ENCODE results near the gene ZNF460.

DNA sequence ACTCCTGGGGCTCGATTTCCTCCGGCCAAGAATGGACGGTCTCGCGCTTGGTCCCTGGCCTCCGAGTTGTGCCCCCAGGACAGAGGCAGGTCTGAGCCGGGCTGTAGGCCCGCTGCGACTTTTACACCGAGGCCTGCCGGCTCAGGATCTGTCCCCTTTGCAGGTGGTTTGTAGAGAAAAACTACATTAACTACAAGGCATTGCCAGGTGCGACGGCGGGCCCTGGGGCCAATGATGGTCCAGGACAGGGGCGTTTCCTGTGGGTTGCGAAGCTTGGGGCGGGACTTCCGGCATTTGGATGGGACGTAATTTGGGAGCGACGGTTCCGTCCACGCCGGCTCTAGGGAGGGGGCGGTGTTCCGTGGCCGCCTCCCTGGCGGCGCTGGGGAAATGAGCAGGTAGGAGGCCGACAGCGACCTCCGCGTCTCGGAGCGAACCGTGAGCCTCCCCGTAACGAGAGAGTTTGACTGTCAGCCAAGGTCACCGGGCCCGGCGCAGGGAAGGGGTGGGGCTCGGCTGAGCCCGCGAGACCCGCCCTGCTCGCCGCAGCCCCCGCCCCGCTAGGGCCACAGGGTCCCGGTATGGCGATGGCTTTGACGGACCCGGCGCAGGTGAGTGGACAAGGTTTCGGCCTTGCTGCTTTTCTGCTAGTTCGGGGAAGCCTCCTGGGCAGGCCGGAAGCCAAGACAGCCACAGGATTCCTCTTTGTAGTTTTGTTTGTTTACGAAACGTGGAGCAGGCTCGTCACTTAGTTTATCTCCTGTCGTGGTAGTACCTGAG lies 39.8 kb upstream of the ZNF460 start, which contains the start of gene ZNF805:
- TF ChIP-seq, protein P1, sequence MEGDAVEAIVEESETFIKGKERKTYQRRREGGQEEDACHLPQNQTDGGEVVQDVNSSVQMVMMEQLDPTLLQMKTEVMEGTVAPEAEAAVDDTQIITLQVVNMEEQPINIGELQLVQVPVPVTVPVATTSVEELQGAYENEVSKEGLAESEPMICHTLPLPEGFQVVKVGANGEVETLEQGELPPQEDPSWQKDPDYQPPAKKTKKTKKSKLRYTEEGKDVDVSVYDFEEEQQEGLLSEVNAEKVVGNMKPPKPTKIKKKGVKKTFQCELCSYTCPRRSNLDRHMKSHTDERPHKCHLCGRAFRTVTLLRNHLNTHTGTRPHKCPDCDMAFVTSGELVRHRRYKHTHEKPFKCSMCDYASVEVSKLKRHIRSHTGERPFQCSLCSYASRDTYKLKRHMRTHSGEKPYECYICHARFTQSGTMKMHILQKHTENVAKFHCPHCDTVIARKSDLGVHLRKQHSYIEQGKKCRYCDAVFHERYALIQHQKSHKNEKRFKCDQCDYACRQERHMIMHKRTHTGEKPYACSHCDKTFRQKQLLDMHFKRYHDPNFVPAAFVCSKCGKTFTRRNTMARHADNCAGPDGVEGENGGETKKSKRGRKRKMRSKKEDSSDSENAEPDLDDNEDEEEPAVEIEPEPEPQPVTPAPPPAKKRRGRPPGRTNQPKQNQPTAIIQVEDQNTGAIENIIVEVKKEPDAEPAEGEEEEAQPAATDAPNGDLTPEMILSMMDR (conservative IDR thresholded peaks at IDR 0.05; ENCODE audit: low read length), result no peak
- no peak for TF ChIP-seq EZH2phosphoT487 (IDR thresholded peaks at IDR 0.05; ENCODE audit: borderline replicate concordance, low read depth, low read length)

Measured in OCI-LY7 (cell line).